ENCODE measurements around the gene HAUS2.

GRCh38 chr15:42592716-42593115 is 44.1 kb downstream of the HAUS2 start:
- TF ChIP-seq EP300 (conservative IDR thresholded peaks at IDR 0.05; ENCODE audit: poor library complexity, severe bottlenecking) = no peak
- no peak for TF ChIP-seq POLR2AphosphoS5 (IDR thresholded peaks at IDR 0.05)
- TF ChIP-seq REST (IDR thresholded peaks at IDR 0.05; ENCODE audit: borderline replicate concordance) = no peak
- no peak for TF ChIP-seq CTCF (IDR thresholded peaks at IDR 0.05; ENCODE audit: poor library complexity, severe bottlenecking)
- TF ChIP-seq MXI1 (conservative IDR thresholded peaks at IDR 0.05; ENCODE audit: poor library complexity, severe bottlenecking) = no peak
- TF ChIP-seq EZH2 (IDR thresholded peaks at IDR 0.05; ENCODE audit: borderline replicate concordance, insufficient read depth, low read length, poor library complexity, severe bottlenecking) = no peak
- no peak for TF ChIP-seq SMC3 (conservative IDR thresholded peaks at IDR 0.05; ENCODE audit: poor library complexity)
- no peak for TF ChIP-seq TAF1 (IDR thresholded peaks at IDR 0.05; ENCODE audit: low read depth)
- no peak for TF ChIP-seq RAD21 (conservative IDR thresholded peaks at IDR 0.05)

Measured in neural cell (in vitro differentiated cells).